ENCODE measurements around the gene CACNA1F. TPM values are rescaled to one million over a fixed set of nuclear protein-coding genes. Genes with fewer than 3 reads are reported as not detected.

Gene CACNA1F
- total RNA-seq, 1 donor from 2014 or later = 4.9 TPM

- H3K79me2 ChIP-seq (ENCODE audit: low read depth) = no peaks in the 10 kb centered on the region
- DNase-seq (ENCODE audit: low spot score) = no peak
- no peaks in the 10 kb centered on the region for H3F3A ChIP-seq (ENCODE audit: low read depth)
- H3K4me3 Mint-ChIP-seq = no peak overlapping the region
- H3K9me3 Mint-ChIP-seq = peaks cover 21% of the 10 kb centered on the region
- no peaks in the 10 kb centered on the region for H3K4me1 ChIP-seq
- H3K36me3 ChIP-seq = no peaks in the 10 kb centered on the region
- H3K27me3 Mint-ChIP-seq (ENCODE audit: insufficient read depth, low read depth) = peaks cover 14% of the 10 kb centered on the region
- H3K4me1 Mint-ChIP-seq = no peaks in the 10 kb centered on the region
- H3K27me3 ChIP-seq = no peaks in the 10 kb centered on the region
- H2AFZ ChIP-seq (replicated peaks) = no peak overlapping the region
- no peak overlapping the region for H3K4me2 ChIP-seq
- H3K27ac Mint-ChIP-seq = no peak overlapping the region
- no peak overlapping the region for H3K4me3 ChIP-seq
- no peak overlapping the region for H3K9ac ChIP-seq
- H3K9me3 ChIP-seq (ENCODE audit: low read depth) = no peaks in the 10 kb centered on the region
- no peak for TF ChIP-seq CTCF (IDR thresholded peaks at IDR 0.05)
- no peak for TF ChIP-seq EZH2phosphoT487 (IDR thresholded peaks at IDR 0.05)
- TF ChIP-seq EZH2 (IDR thresholded peaks at IDR 0.05) = no peak
- no peak overlapping the region for H3K27ac ChIP-seq
- H4K20me1 ChIP-seq (ENCODE audit: low read depth) = no peaks in the 10 kb centered on the region
- peaks cover 4% of the 10 kb centered on the region for H3K36me3 Mint-ChIP-seq
These were observed 16.5 kb upstream of the CACNA1F start for GRCh38 chrX:49249616-49250015.

GRCh38 chrX:49249071-49249470 is 15.9 kb upstream of the CACNA1F start:
- H3K27ac ChIP-seq = no peak overlapping the region
- Mint-ChIP-seq H3K9me3 (peaks cover 21% of the 10 kb centered on the region), H3K4me3 (no peak overlapping the region), H3K27ac (no peak overlapping the region), H3K36me3 (peaks cover 4% of the 10 kb centered on the region), H3K4me1 (no peaks in the 10 kb centered on the region), H3K27me3 (ENCODE audit: insufficient read depth, low read depth) (peaks cover 14% of the 10 kb centered on the region)
- no peak overlapping the region for H3K4me2 ChIP-seq
- no peaks in the 10 kb centered on the region for H3F3A ChIP-seq (ENCODE audit: low read depth)
- no peak overlapping the region for H3K9ac ChIP-seq
- no peaks in the 10 kb centered on the region for H4K20me1 ChIP-seq (ENCODE audit: low read depth)
- H3K79me2 ChIP-seq (ENCODE audit: low read depth) = no peaks in the 10 kb centered on the region
- no peaks in the 10 kb centered on the region for H3K9me3 ChIP-seq (ENCODE audit: low read depth)
- H3K36me3 ChIP-seq = no peaks in the 10 kb centered on the region
- no peaks in the 10 kb centered on the region for H3K27me3 ChIP-seq
- TF ChIP-seq EZH2 (IDR thresholded peaks at IDR 0.05) (no peak), EZH2phosphoT487 (IDR thresholded peaks at IDR 0.05) (no peak), CTCF (IDR thresholded peaks at IDR 0.05) (no peak)
- H3K4me1 ChIP-seq = no peaks in the 10 kb centered on the region
- H3K4me3 ChIP-seq = no peak overlapping the region
- no peak for DNase-seq (ENCODE audit: low spot score)
- no peak overlapping the region for H2AFZ ChIP-seq (replicated peaks)

- Histone ChIP-seq H3F3A (ENCODE audit: low read depth) (no peaks in the 10 kb centered on the region), H3K4me1 (no peaks in the 10 kb centered on the region), H2AFZ (replicated peaks) (no peak overlapping the region), H3K79me2 (ENCODE audit: low read depth) (no peaks in the 10 kb centered on the region), H3K27me3 (no peaks in the 10 kb centered on the region), H3K36me3 (no peaks in the 10 kb centered on the region), H3K9me3 (ENCODE audit: low read depth) (no peaks in the 10 kb centered on the region), H3K4me3 (no peak overlapping the region), H3K27ac (no peak overlapping the region), H4K20me1 (ENCODE audit: low read depth) (no peaks in the 10 kb centered on the region), H3K9ac (no peak overlapping the region), H3K4me2 (no peak overlapping the region)
- no peak for DNase-seq (ENCODE audit: low spot score)
- TF ChIP-seq EZH2 (IDR thresholded peaks at IDR 0.05) (no peak), EZH2phosphoT487 (IDR thresholded peaks at IDR 0.05) (no peak)
- H3K27me3 Mint-ChIP-seq (ENCODE audit: insufficient read depth, low read depth) = peaks cover 11% of the 10 kb centered on the region
- H3K9me3 Mint-ChIP-seq = peaks cover 21% of the 10 kb centered on the region
- H3K36me3 Mint-ChIP-seq = peaks cover 6% of the 10 kb centered on the region
- H3K4me3 Mint-ChIP-seq = no peak overlapping the region
- no peaks in the 10 kb centered on the region for H3K4me1 Mint-ChIP-seq
- H3K27ac Mint-ChIP-seq = no peak overlapping the region
These were observed 15.0 kb upstream of the CACNA1F start for GRCh38 chrX:49247916-49248811.

- DNase-seq (ENCODE audit: low spot score) = no peak
- H3K9ac ChIP-seq = no peak overlapping the region
- H3K79me2 ChIP-seq (ENCODE audit: low read depth) = no peaks in the 10 kb centered on the region
- no peaks in the 10 kb centered on the region for H3K9me3 ChIP-seq (ENCODE audit: low read depth)
- no peak overlapping the region for H2AFZ ChIP-seq (replicated peaks)
- H3K36me3 ChIP-seq = no peaks in the 10 kb centered on the region
- H3K4me3 Mint-ChIP-seq = no peak overlapping the region
- H3K27ac Mint-ChIP-seq = no peak overlapping the region
- H3K4me2 ChIP-seq = no peak overlapping the region
- no peaks in the 10 kb centered on the region for H3K4me1 ChIP-seq
- H3K4me1 Mint-ChIP-seq = no peaks in the 10 kb centered on the region
- H3F3A ChIP-seq (ENCODE audit: low read depth) = no peaks in the 10 kb centered on the region
- H3K27me3 ChIP-seq = no peaks in the 10 kb centered on the region
- H3K27me3 Mint-ChIP-seq (ENCODE audit: insufficient read depth, low read depth) = peaks cover 7% of the 10 kb centered on the region
- H3K4me3 ChIP-seq = no peak overlapping the region
- no peak overlapping the region for H3K27ac ChIP-seq
- H4K20me1 ChIP-seq (ENCODE audit: low read depth) = no peaks in the 10 kb centered on the region
- peaks cover 6% of the 10 kb centered on the region for H3K36me3 Mint-ChIP-seq
- peaks cover 22% of the 10 kb centered on the region for H3K9me3 Mint-ChIP-seq
- no peak for TF ChIP-seq CTCF (IDR thresholded peaks at IDR 0.05)
- no peak for TF ChIP-seq EZH2phosphoT487 (IDR thresholded peaks at IDR 0.05)
- no peak for TF ChIP-seq EZH2 (IDR thresholded peaks at IDR 0.05)
These were observed 14.2 kb upstream of the CACNA1F start for GRCh38 chrX:49247346-49247745.
